K562 (cell line): ENCODE data around the gene IGFBP4. TPM values are rescaled to one million over a fixed set of nuclear protein-coding genes. Genes with fewer than 3 reads are reported as not detected.

Experiments used
- ATAC-seq: fragments of 200-7000 bp; cut with Tn5 transposase; 3 replicates; pipeline ENCODE4 v1.9.1; 2020; ENCODE audit warnings: moderate library complexity
- BruUV-seq: library from RNA; stranded (reverse); fragments of 400-500 nt; replicated peaks from 2 replicates; lab custom pipeline; 2021; lab: Mats Ljungman, UMichigan
- CTCF ChIA-PET: fragments of 300-600 bp; formaldehyde crosslinking; extraction: SDS; loops from one replicate; lab custom pipeline; 2021; ENCODE audit warnings: low intra/inter-chr PET ratio; lab: Yijun Ruan, JAX
- POLR2A ChIA-PET: fragments of 300-600, 350-650 bp; sonication (Branson Sonifier 250); formaldehyde crosslinking; extraction: SDS; loops from one replicate; lab custom pipeline; 2021; ENCODE audit warnings: antibody characterized with exemption, inconsistent platforms; lab: Yijun Ruan, JAX
- DNase-seq, 4 experiments: peaks; one replicate each; pipeline versions ENCODE4 v3.0.0 to v3.0.0-alpha.2; 2011 to 2018; ENCODE audit warnings: low spot score in 3 of 4, mixed read lengths in 3 of 4; ENCODE audit errors: extremely low read depth in 1 of 4
- FAIRE-seq: peaks from 2 replicates; lab custom pipeline; 2011; peaks lifted over from hg19 to GRCh38; lab: Jason Lieb, UNC
- H2AFZ ChIP-seq: 2 replicates; pipeline ENCODE4 v1.6.0; 2011; ENCODE audit warnings: low read depth, low read length, control low read depth, inconsistent platforms
- H3K27ac ChIP-seq: fragments of 200-600 bp; 3 replicates; pipeline ENCODE4 v1.8.0; 2011; ENCODE audit warnings: low read depth, mild to moderate bottlenecking, control low read depth, inconsistent platforms, low read length, moderate library complexity, mixed read lengths; ENCODE audit errors: extremely low read depth
- H3K27me3 ChIP-seq, 2 experiments: fragments of 300-600 bp in 1 of 2; 2 replicates in 1 of 2; 3 replicates in 1 of 2; pipeline versions ENCODE4 v1.6.0 to v1.8.0; 2011; ENCODE audit warnings: inconsistent platforms in 2 of 2, low read length in 2 of 2, mild to moderate bottlenecking in 1 of 2, mixed read lengths in 1 of 2, moderate library complexity in 1 of 2; ENCODE audit not compliant: control insufficient read depth in 2 of 2, insufficient read depth in 2 of 2
- H3K36me3 ChIP-seq: fragments of 300-600 bp; 3 replicates; pipeline ENCODE4 v1.8.0; 2011; ENCODE audit warnings: mild to moderate bottlenecking, low read length, inconsistent platforms; ENCODE audit not compliant: control insufficient read depth, insufficient read depth
- H3K4me1 ChIP-seq, 2 experiments: fragments of 200-600 bp in 1 of 2; replicated peaks in 1 of 2; 2 replicates in 1 of 2; 3 replicates in 1 of 2; pipeline versions ENCODE4 v1.5.1 to v1.8.0; 2011; ENCODE audit warnings: inconsistent platforms in 2 of 2, low read length in 2 of 2, mild to moderate bottlenecking in 1 of 2, mixed read lengths in 1 of 2, moderate library complexity in 1 of 2; ENCODE audit not compliant: control insufficient read depth in 2 of 2, insufficient read depth in 2 of 2
- H3K4me2 ChIP-seq: 2 replicates; pipeline ENCODE4 v1.6.1; 2011; ENCODE audit warnings: low read length, control low read depth, inconsistent platforms, mixed read lengths; ENCODE audit not compliant: insufficient read depth
- H3K4me3 ChIP-seq: fragments of 200-600 bp; sonication (generic), shearing (Covaris generic); 2 replicates; pipeline ENCODE4 v1.5.1; 2016; ENCODE audit warnings: control low read depth, inconsistent platforms
- H3K79me2 ChIP-seq: fragments of 200-600 bp; 3 replicates; pipeline ENCODE4 v1.8.0; 2011; ENCODE audit warnings: low read length, inconsistent platforms; ENCODE audit not compliant: control insufficient read depth, insufficient read depth
- H3K9ac ChIP-seq, 2 experiments: 2 replicates each; pipeline versions ENCODE4 v1.6.0 to v1.6.1; 2011; ENCODE audit warnings: low read depth in 2 of 2, low read length in 2 of 2, control low read depth in 1 of 2, inconsistent platforms in 1 of 2, mild to moderate bottlenecking in 1 of 2, mixed read lengths in 1 of 2; ENCODE audit not compliant: insufficient read depth in 1 of 2
- H3K9me1 ChIP-seq: one replicate; pipeline ENCODE4 v1.6.0; 2011; ENCODE audit warnings: inconsistent platforms, mild to moderate bottlenecking, low read length, moderate library complexity; ENCODE audit not compliant: control insufficient read depth, insufficient read depth
- H3K9me3 ChIP-seq: replicated peaks from 2 replicates; pipeline ENCODE4 v1.5.1; 2011; ENCODE audit warnings: low read depth, low read length, inconsistent platforms; ENCODE audit not compliant: control insufficient read depth, insufficient read depth
- H4K20me1 ChIP-seq: replicated peaks from 2 replicates; pipeline ENCODE4 v1.6.1; 2011; ENCODE audit warnings: low read length, inconsistent platforms, mixed read lengths; ENCODE audit not compliant: control insufficient read depth, insufficient read depth
- ATF1 ChIP-seq, 2 experiments: fragments of 450-650 bp in 1 of 2; IDR thresholded peaks; 2 replicates each; pipeline ENCODE4 v1.6.1; 2016; ENCODE audit warnings: missing compliant biosample characterization in 1 of 2, missing genetic modification characterization in 1 of 2
- CREB3L1 ChIP-seq: fragments of 450-650 bp; IDR thresholded peaks from 2 replicates; pipeline ENCODE4 v1.6.1; 2014; ENCODE audit warnings: low read depth, mild to moderate bottlenecking, moderate library complexity, borderline replicate concordance
- CREBBP ChIP-seq: IDR thresholded peaks from one replicate; pipeline ENCODE4 v1.6.1; 2012; ENCODE audit warnings: low read depth, mild to moderate bottlenecking, control low read depth, inconsistent platforms, low read length
- ESRRA ChIP-seq: fragments of 450-650 bp; IDR thresholded peaks from 2 replicates; pipeline ENCODE4 v1.6.1; 2014; ENCODE audit warnings: low read depth, mild to moderate bottlenecking, moderate library complexity, borderline replicate concordance
- FOXJ2 ChIP-seq: fragments of 200-800 bp; sonication (Bioruptor generic); IDR thresholded peaks from 2 replicates; pipeline ENCODE4 v1.6.1; 2016; ENCODE audit warnings: missing genetic modification characterization, missing compliant biosample characterization
- FOXK1 ChIP-seq: sonication (generic); formaldehyde crosslinking; IDR thresholded peaks from 2 replicates; pipeline ENCODE4 v1.8.0; 2022; ENCODE audit warnings: missing genetic modification reagents, mild to moderate bottlenecking, borderline replicate concordance
- GABPB2 ChIP-seq: fragments of 250-450 bp; sonication (Bioruptor Pico); conservative IDR thresholded peaks from 2 replicates; pipeline ENCODE4 v1.5.1; 2021; ENCODE audit warnings: mild to moderate bottlenecking
- HIVEP1 ChIP-seq: fragments of 250-450 bp; sonication (Bioruptor Pico); IDR thresholded peaks from 2 replicates; pipeline ENCODE4 v1.4.0; 2020; ENCODE audit warnings: mild to moderate bottlenecking
- JUND ChIP-seq, 2 experiments: IDR thresholded peaks; 2 replicates in 1 of 2; 3 replicates in 1 of 2; pipeline ENCODE4 v1.6.1; 2011; ENCODE audit warnings: borderline replicate concordance in 2 of 2, low read depth in 2 of 2, low read length in 2 of 2, improper control_type of control experiment in 1 of 2, missing biosample characterization in 1 of 2, missing genetic modification characterization in 1 of 2, missing genetic modification reagents in 1 of 2
- L3MBTL2 ChIP-seq: fragments of 450-650 bp; IDR thresholded peaks from 2 replicates; pipeline ENCODE4 v1.6.1; 2016; ENCODE audit warnings: mild to moderate bottlenecking, moderate library complexity
- PPARD ChIP-seq: fragments of 250-450 bp; sonication (Bioruptor Pico); IDR thresholded peaks from 2 replicates; pipeline ENCODE4 v1.8.0; 2022; ENCODE audit warnings: inconsistent platforms, mild to moderate bottlenecking, moderate library complexity
- TAF15 ChIP-seq: fragments of 200-400 bp; formaldehyde crosslinking; IDR thresholded peaks from 2 replicates; pipeline ENCODE4 v1.6.1; 2017; ENCODE audit warnings: mild to moderate bottlenecking, low read depth, low read length, moderate library complexity
- ZKSCAN3 ChIP-seq: fragments of 250-450 bp; sonication (Bioruptor Pico); IDR thresholded peaks from 2 replicates; pipeline ENCODE4 v1.4.0; 2020
- WGBS: fragments of 100-300 bp; shearing (Covaris generic); methylation state at CpG from one replicate; pipeline ENCODE4 v1.1.6; 2016; ENCODE audit warnings: low coverage, mixed read lengths; ENCODE audit not compliant: insufficient coverage; ENCODE audit errors: missing lambda C conversion rate; 5-methylcytosine and 5-hydroxymethylcytosine counted together
- in situ Hi-C: fragments of 300-500 bp; cut with MboI; formaldehyde crosslinking; loops from 4 replicates; pipeline ENCODE4 v1.15.0; 2018; ENCODE audit warnings: inconsistent platforms, mixed read lengths
- intact Hi-C: fragments of 100-400 bp; cut with micrococcal nuclease; formaldehyde crosslinking; loops from 2 replicates; pipeline ENCODE4 v1.14.2; 2022
- polyA plus RNA-seq, 8 experiments: library from polyadenylated mRNA; depleted of rRNA in 4 of 8; stranded (reverse) in 5 of 8; unstranded in 3 of 8; fragments of >200 nt; fragmentation: Nextera tagmentation in 2 of 8; fragmentation: Illumina TruSeq in 1 of 8; extraction: Ambion mirVana in 2 of 8; extraction: Trizol in 1 of 8; gene quantifications; 2 replicates each; pipeline versions ENCODE4 v1.2.1 to v1.2.3, GENCODE V29; 2011 to 2014; ENCODE audit warnings: inconsistent platforms in 1 of 8, missing spikeins in 1 of 8
- total RNA-seq, 7 experiments: library from RNA; depleted of rRNA in 6 of 7; stranded (reverse); fragments of >200 nt in 6 of 7; fragmentation: Illumina TruSeq in 2 of 7; extraction: Trizol in 2 of 7; gene quantifications; 2 replicates each; pipeline versions ENCODE4 v1.2.1 to v1.2.3, GENCODE V29; 2011 to 2021; ENCODE audit warnings: low replicate concordance in 1 of 7
- TF ChIP-seq, protein P1 (sequence below): fragments of 250-450 bp; sonication (Bioruptor Pico); IDR thresholded peaks from 2 replicates; pipeline ENCODE4 v1.5.0; 2020; ENCODE audit warnings: mild to moderate bottlenecking, borderline replicate concordance

The IGFBP4 gene
- total and polyA plus RNA-seq, 9 of the 15 experiments (the other 6 are each of a cell fraction or from before 2014, with no cell fraction given) = 8.8 to 99.8 (median 18.6) TPM

DNA sequence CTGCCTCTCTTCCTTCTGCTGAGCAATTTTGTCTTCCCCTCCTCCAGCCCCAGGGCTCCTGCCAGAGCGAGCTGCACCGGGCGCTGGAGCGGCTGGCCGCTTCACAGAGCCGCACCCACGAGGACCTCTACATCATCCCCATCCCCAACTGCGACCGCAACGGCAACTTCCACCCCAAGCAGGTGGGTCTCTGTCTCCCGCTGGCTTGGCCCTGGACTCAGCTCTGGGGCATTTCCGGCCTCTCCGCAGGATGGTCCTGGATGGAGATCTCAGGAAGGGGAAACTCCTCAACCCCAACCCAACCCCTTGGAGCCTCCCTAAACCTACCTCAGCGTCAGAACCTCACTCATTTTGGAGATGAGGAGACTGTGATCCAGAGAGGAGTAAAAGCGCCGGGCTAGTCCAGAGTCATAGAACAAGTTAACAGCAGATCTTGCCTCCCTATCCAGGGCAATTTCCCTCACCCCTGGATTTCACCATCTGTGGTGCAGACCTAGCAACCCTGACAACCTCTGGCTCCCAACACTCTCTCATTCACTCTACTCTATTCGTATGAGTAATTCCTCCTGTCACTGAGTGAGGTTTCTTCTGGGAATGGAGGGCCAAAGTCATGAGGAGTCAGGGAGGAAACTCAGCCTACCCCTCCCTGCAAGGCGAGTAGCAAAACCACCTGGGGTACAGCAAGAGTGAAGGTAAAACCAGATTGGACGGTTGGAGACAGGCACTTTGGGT lies 10.8 kb downstream of the IGFBP4 start:
- DNase-seq = no peak
- Histone ChIP-seq H3K4me2 (no peak overlapping the region), H3K27me3 (no peaks in the 10 kb centered on the region), H3K9me1 (no peaks in the 10 kb centered on the region), H4K20me1 (no peaks in the 10 kb centered on the region), H3K27ac (no peak overlapping the region), H2AFZ (no peak overlapping the region), H3K4me3 (no peak overlapping the region), H3K79me2 (no peaks in the 10 kb centered on the region), H3K36me3 (peaks cover 32% of the 10 kb centered on the region; the same call in 2 of the 3 replicates), H3K9ac (no peak overlapping the region; a peak in 1 of 4 replicates), H3K9me3 (no peaks in the 10 kb centered on the region), H3K4me1 (peaks cover 0 to 10% of the 10 kb centered on the region in 2 experiments; a peak in 3 of 5 replicates)
- no peak for ATAC-seq
- 84% methylated on average over 15 of the region's 19 CpGs for WGBS
- CTCF ChIA-PET = no interaction called here
- POLR2A ChIA-PET = interaction anchor here (3.1 kb wide), 1 partner anchor 10 kb away, joined by 22 read pairs; the partner anchor contains the start of gene IGFBP4
- intact Hi-C loops (no loop called here), in situ Hi-C loops (no loop called here)
- no peak for FAIRE-seq
- no TSS peak for BruUV-seq
- TF ChIP-seq ATF1 (CRISPR knock-in tag; IDR thresholded peaks at IDR 0.05) (no peak), ATF1 (tag; IDR thresholded peaks at IDR 0.05) (no peak), TAF15 (no peak), PPARD (CRISPR knock-in tag) (no peak), GABPB2 (CRISPR knock-in tag) (no peak), ESRRA (no peak), FOXJ2 (tag) (no peak), CREB3L1 (no peak), HIVEP1 (CRISPR knock-in tag) (no peak), JUND (IDR thresholded peaks at IDR 0.05; ENCODE audit: borderline replicate concordance, low read depth, low read length) (no peak), JUND (tag; IDR thresholded peaks at IDR 0.05; ENCODE audit: borderline replicate concordance, low read depth, low read length) (no peak), FOXK1 (CRISPR knock-in tag) (no peak), L3MBTL2 (no peak), ZKSCAN3 (CRISPR knock-in tag) (no peak), CREBBP (no peak)
- TF ChIP-seq, protein P1, sequence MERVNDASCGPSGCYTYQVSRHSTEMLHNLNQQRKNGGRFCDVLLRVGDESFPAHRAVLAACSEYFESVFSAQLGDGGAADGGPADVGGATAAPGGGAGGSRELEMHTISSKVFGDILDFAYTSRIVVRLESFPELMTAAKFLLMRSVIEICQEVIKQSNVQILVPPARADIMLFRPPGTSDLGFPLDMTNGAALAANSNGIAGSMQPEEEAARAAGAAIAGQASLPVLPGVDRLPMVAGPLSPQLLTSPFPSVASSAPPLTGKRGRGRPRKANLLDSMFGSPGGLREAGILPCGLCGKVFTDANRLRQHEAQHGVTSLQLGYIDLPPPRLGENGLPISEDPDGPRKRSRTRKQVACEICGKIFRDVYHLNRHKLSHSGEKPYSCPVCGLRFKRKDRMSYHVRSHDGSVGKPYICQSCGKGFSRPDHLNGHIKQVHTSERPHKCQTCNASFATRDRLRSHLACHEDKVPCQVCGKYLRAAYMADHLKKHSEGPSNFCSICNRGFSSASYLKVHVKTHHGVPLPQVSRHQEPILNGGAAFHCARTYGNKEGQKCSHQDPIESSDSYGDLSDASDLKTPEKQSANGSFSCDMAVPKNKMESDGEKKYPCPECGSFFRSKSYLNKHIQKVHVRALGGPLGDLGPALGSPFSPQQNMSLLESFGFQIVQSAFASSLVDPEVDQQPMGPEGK (CRISPR knock-in tag) = no peak
